Thoracic aorta (tissue), 2 donors: Measurements from ENCODE around the gene UBXN4. TPM values are rescaled to one million over a fixed set of nuclear protein-coding genes. Genes with fewer than 3 reads are reported as not detected.

ENCODE experiments used
- ATAC-seq: fragments of 150-250 bp; one replicate; pipeline ENCODE4 v1.8.0; 2017; ENCODE audit warnings: low read depth; ENCODE audit not compliant: insufficient number of reproducible peaks, low FRiP score
- DNase-seq: peaks from one replicate; pipeline ENCODE4 v3.0.0-alpha.2; 2020; ENCODE audit warnings: low spot score
- H3K27ac ChIP-seq, 2 donors: fragments of 200-600 bp; sonication (generic); 1 replicate in 1 of 2; 2 replicates in 1 of 2; pipeline ENCODE4 v1.5.1; 2016; ENCODE audit warnings: mild to moderate bottlenecking in 2 of 2, moderate library complexity in 2 of 2
- H3K27me3 ChIP-seq: fragments of 200-600 bp; sonication (generic); replicated peaks from 2 replicates; pipeline ENCODE4 v1.6.0; 2016; ENCODE audit warnings: mild to moderate bottlenecking; ENCODE audit not compliant: insufficient read depth
- H3K36me3 ChIP-seq: fragments of 200-600 bp; sonication (generic); one replicate; pipeline ENCODE4 v1.5.1; 2016
- H3K4me1 ChIP-seq, 2 donors: fragments of 200-600 bp; sonication (generic); 1 replicate in 1 of 2; 2 replicates in 1 of 2; pipeline versions ENCODE4 v1.5.1 to v1.6.0; 2016; ENCODE audit warnings: low read depth in 2 of 2, mild to moderate bottlenecking in 1 of 2; ENCODE audit not compliant: control insufficient read depth in 1 of 2
- H3K4me3 ChIP-seq: fragments of 200-600 bp; sonication (generic); 2 replicates; pipeline ENCODE4 v1.5.1; 2016; ENCODE audit warnings: mild to moderate bottlenecking
- H3K9me3 ChIP-seq: fragments of 200-600 bp; sonication (generic); 2 replicates; pipeline ENCODE4 v1.5.1; 2016
- total RNA-seq, 2 donors: library from RNA; depleted of rRNA; stranded (reverse); fragments of >200 nt; gene quantifications; one replicate each; pipeline versions ENCODE4 v1.1.0 to v1.2.3, GENCODE V29; 2016
- TF ChIP-seq, protein P1 (sequence below): fragments of 200-600 bp; sonication (generic); IDR thresholded peaks from one replicate; pipeline ENCODE4 v1.5.1; 2019; ENCODE audit warnings: antibody characterized with exemption

The UBXN4 gene
- total RNA-seq, 2 donors from 2014 or later: 44.8 to 126 TPM

DNA sequence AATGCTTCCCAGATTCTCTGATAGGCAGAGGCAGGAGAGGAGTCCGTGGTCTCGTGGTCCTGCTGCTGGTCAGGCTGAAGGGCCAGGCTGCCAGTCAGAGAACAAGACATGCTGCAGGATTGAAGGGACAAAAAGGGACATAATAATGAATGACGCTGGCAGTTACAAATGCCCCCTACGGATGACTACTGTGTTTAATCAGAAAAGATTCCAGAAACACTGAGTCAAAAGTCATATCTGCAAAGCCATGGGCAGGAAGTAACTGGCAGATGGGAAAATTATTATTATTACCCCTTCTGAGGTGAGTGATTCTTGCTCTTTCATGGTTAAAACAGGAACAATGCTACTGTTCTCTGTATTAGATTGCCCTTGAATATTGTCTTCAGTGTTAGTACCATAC lies 76.3 kb downstream of the UBXN4 start:
- Histone ChIP-seq H3K27ac (no peak overlapping the region), H3K36me3 (no peaks in the 10 kb centered on the region), H3K4me1 (no peaks in the 10 kb centered on the region), H3K27me3 (no peaks in the 10 kb centered on the region), H3K4me3 (no peak overlapping the region), H3K9me3 (no peaks in the 10 kb centered on the region)
- DNase-seq (no peak), ATAC-seq (no peak)
- TF ChIP-seq, protein P1, sequence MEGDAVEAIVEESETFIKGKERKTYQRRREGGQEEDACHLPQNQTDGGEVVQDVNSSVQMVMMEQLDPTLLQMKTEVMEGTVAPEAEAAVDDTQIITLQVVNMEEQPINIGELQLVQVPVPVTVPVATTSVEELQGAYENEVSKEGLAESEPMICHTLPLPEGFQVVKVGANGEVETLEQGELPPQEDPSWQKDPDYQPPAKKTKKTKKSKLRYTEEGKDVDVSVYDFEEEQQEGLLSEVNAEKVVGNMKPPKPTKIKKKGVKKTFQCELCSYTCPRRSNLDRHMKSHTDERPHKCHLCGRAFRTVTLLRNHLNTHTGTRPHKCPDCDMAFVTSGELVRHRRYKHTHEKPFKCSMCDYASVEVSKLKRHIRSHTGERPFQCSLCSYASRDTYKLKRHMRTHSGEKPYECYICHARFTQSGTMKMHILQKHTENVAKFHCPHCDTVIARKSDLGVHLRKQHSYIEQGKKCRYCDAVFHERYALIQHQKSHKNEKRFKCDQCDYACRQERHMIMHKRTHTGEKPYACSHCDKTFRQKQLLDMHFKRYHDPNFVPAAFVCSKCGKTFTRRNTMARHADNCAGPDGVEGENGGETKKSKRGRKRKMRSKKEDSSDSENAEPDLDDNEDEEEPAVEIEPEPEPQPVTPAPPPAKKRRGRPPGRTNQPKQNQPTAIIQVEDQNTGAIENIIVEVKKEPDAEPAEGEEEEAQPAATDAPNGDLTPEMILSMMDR: no peak

DNA sequence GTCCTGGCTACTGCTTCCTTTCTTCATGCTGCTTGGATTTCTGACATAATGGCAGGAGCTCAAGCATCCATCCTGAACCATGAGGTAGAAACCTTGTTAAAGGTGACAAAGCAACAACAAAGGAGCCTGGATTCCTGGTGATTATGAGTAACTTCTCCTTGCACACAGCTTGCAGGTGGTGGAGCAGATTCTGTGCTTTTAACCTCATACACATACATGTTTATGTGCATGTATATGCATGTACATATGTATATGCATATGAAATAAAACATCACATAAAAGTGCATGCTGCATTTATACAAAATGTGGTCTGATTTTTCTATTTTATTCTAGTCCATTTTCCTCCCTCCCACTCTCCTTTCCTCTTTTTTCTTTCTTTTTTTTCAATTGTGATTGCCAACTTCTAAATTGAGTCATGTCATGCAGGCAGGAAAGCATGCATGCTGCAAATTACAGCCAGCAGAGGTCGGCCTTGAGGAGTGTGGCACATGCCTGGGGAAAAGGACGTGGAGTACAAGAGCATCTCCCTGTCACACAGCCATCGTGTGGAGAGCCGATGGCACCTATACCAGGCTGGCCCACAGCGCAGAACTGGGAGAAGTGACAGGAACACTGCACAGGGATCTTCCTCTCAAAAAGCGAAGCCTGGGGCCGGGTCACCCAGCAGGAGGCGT lies 77.4 kb downstream of the UBXN4 start:
- no peaks in the 10 kb centered on the region for H3K9me3 ChIP-seq
- H3K27me3 ChIP-seq: no peaks in the 10 kb centered on the region
- H3K27ac ChIP-seq: no peak overlapping the region
- DNase-seq: no peak
- H3K4me1 ChIP-seq: no peaks in the 10 kb centered on the region
- no peaks in the 10 kb centered on the region for H3K36me3 ChIP-seq
- TF ChIP-seq, protein P1: no peak
- no peak for ATAC-seq
- H3K4me3 ChIP-seq: no peak overlapping the region

DNA sequence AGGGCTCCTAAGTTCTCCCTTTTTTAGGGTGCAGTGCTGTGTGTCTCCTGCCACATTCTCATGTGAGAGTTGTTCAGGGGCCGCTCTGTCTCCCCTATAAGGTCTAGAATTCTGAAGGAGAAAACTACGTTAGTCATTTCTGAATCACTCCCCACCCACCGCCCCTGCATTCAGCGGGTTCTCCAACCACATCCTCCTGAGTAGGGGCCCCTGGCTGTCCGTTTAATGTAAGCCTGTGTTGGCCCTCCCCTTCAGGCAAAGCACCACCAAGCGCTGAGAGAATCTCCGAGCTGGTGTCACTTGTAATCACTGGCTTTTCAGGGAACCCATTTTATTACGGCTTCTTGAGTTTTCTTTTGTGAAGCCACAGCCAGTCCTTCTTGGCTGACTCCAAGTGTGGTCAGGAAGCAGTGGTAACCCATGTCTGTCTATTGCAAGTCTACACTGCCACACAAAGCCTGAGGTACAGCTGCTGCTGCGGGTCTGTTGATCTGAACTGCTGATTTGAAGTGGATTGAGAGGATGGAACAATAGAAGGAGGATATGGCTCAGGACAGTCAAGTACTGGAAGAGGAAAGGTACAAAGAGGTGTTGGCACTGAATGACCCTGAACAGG lies 78.5 kb downstream of the UBXN4 start:
- H3K27me3 ChIP-seq: no peaks in the 10 kb centered on the region
- no peaks in the 10 kb centered on the region for H3K36me3 ChIP-seq
- TF ChIP-seq, protein P1: no peak
- no peaks in the 10 kb centered on the region for H3K4me1 ChIP-seq
- no peak overlapping the region for H3K4me3 ChIP-seq
- H3K27ac ChIP-seq: no peak overlapping the region
- no peaks in the 10 kb centered on the region for H3K9me3 ChIP-seq
- ATAC-seq (no peak), DNase-seq (no peak)

DNA sequence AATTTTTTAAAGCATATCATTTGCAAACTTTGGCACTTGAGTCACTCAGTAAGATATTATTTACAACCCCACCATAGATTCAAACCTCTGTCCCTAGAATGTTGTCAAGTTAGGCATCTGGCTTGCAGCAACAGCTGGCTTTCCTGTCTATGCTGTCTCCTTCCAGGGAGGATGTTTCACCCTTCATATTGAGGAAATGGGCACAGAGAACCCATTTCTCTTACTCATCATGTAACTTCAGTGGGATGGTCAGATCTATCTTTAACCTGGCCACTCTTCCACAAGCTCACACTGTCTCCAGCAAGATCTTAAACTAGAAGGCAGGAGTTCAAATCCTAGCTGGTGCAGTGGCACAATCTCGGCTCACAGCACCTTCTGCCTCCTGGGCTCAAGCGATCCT lies 79.5 kb downstream of the UBXN4 start:
- no peaks in the 10 kb centered on the region for H3K27me3 ChIP-seq
- DNase-seq (no peak), ATAC-seq (no peak)
- H3K36me3 ChIP-seq: no peaks in the 10 kb centered on the region
- H3K4me1 ChIP-seq: no peaks in the 10 kb centered on the region
- no peak overlapping the region for H3K4me3 ChIP-seq
- no peaks in the 10 kb centered on the region for H3K9me3 ChIP-seq
- no peak overlapping the region for H3K27ac ChIP-seq
- TF ChIP-seq, protein P1: no peak

DNA sequence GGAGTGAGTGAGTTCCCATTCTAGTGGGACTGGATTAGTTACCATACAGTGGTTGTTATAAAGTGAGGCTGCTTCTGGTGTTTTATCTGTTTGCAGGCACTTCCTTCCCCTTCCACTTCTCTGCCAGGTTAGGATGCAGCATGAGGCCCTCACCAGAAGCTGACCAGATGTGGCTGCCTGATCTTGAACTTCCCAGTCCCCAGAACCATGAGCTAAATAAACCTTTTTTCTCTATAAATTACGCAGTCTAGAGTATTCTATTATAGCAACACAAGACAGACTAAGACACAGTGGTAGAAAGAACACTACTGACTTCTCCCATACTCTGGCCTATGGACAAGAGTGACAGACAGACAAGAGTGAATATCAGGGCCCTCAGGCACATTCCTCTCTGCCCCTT lies 81.2 kb downstream of the UBXN4 start:
- ATAC-seq: no peak
- H3K4me1 ChIP-seq: no peaks in the 10 kb centered on the region
- TF ChIP-seq, protein P1: no peak

More for the DNA sequence above, 81.2 kb downstream of the UBXN4 start:
- H3K9me3 ChIP-seq: no peaks in the 10 kb centered on the region
- no peak overlapping the region for H3K4me3 ChIP-seq
- no peaks in the 10 kb centered on the region for H3K36me3 ChIP-seq
- no peak for DNase-seq
- H3K27me3 ChIP-seq: no peaks in the 10 kb centered on the region
- no peak overlapping the region for H3K27ac ChIP-seq
